Activated CD4-positive, CD25-positive, alpha-beta regulatory T cell treated with anti-CD3 and anti-CD28 coated beads, Interleukin-2, amount 50 U/mL, for 16 hours (primary cell): ENCODE data around the gene ADRM1.

Experiments
- DNase-seq: peaks from one replicate; pipeline ENCODE4 v3.0.0-alpha.2; 2020; ENCODE audit warnings: low read depth, low spot score

The ADRM1 gene

GRCh38 chr20:62355878-62356588 is 53.2 kb downstream of the ADRM1 start:
- no peak for DNase-seq

DNA sequence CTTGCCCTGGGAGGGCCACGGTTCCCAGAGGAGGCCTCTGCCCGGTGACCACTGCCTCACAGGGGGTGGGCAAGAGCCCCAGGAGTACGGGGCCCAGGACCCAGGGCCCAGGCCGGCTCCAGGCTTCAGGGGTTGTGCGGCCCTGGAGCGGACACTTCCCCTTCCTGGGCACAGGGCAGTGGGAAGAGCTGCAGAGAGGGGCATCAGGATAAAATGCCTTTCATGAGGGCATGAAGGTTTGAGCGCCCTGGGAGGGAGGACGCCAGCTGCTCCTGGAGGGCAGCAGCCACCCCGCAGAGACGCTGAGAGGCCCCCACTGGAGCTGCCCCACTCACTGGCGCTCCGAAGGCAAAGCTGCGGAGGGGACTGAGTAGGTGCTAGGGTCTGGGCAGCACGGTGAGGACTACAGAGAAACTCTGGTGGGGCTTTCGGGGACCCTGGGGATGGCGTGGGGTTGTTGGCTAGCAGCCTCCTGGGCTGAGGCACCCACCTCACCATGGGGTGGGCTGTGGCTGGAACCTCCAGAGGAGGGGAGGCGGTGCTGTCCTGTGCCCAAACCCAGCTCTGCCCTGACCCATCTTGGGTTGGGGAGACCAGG is 53.9 kb downstream of the ADRM1 start:
- no peak for DNase-seq

DNA sequence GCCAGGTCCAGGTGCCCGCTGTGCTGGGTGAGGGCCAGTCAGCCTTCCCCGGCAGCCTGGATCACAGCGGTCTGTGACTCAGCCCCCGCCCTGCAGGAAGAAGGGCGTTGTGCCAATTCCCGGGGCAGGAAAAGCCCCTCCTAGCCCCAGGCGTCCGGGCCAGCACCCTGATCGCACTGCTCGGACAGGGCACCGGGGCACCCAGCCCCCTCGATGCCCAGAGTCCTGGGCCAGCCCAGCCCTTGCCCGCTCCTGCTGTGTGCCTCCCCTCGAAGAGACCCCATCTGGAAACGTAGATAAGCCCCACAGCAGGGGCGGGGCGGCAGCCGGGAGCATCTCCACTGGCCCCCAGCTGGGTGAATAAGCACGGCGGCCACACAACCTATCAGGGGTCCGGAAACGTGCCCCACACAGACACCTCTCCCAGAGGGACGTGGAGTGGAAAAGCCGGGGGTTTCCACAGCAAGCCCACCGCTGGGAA is 54.4 kb downstream of the ADRM1 start:
- DNase-seq, result no peak

GRCh38 chr20:62357681-62358080 is 54.9 kb downstream of the ADRM1 start:
- DNase-seq, result no peak
